Activated B cell treated with CpG ODN at 0.5 μM for 24 hours (primary cell): ENCODE measurements around the gene WNT9A. TPM values are rescaled to one million over a fixed set of nuclear protein-coding genes. Genes with fewer than 3 reads are reported as not detected.

Source experiments
- ATAC-seq: fragments of 200-7000 bp; cut with Tn5 transposase; one replicate; pipeline ENCODE4 v1.10.0; 2021; ENCODE audit warnings: low read depth, mild to moderate bottlenecking, moderate library complexity
- CTCF ChIA-PET: fragments of 350-600 bp; sonication (Branson Sonifier 250); formaldehyde crosslinking; loops from one replicate; lab custom pipeline; 2021; ENCODE audit warnings: antibody characterized with exemption; lab: Charles Lee
- POLR2A ChIA-PET: fragments of 350-600 bp; sonication (Branson Sonifier 250); formaldehyde crosslinking; loops from one replicate; lab custom pipeline; 2021; ENCODE audit warnings: antibody characterized with exemption; lab: Charles Lee
- DNase-seq: peaks from one replicate; pipeline ENCODE4 v3.0.0; 2022
- H3K27ac Mint-ChIP-seq: one replicate; pipeline ENCODE4 v1.8.0; 2020; ENCODE audit warnings: mixed read lengths
- H3K27me3 Mint-ChIP-seq: one replicate; pipeline ENCODE4 v1.8.0; 2021; ENCODE audit warnings: mixed read lengths
- H3K36me3 Mint-ChIP-seq: one replicate; pipeline ENCODE4 v1.8.0; 2021; ENCODE audit warnings: low read depth, mixed read lengths
- H3K4me1 Mint-ChIP-seq: one replicate; pipeline ENCODE4 v1.8.0; 2021; ENCODE audit warnings: mixed read lengths
- H3K4me3 Mint-ChIP-seq: one replicate; pipeline ENCODE4 v1.8.0; 2020; ENCODE audit warnings: mild to moderate bottlenecking, mixed read lengths
- H3K9me3 Mint-ChIP-seq: one replicate; pipeline ENCODE4 v1.8.0; 2020; ENCODE audit warnings: mixed read lengths
- intact Hi-C: fragments of 100-400 bp; cut with micrococcal nuclease; formaldehyde crosslinking; loops from one replicate; pipeline ENCODE4 v1.15.1; 2024
- total RNA-seq: library from RNA; stranded (reverse); gene quantifications from 2 replicates; pipeline ENCODE4 v1.2.3, GENCODE V29; 2022
- TF ChIP-seq, protein P1 (sequence below): fragments of 200-600 bp; IDR thresholded peaks from one replicate; pipeline ENCODE4 v1.8.0; 2022; ENCODE audit warnings: antibody characterized with exemption, mild to moderate bottlenecking

The WNT9A gene
- total RNA-seq, 1 donor from 2014 or later: not detected

DNA sequence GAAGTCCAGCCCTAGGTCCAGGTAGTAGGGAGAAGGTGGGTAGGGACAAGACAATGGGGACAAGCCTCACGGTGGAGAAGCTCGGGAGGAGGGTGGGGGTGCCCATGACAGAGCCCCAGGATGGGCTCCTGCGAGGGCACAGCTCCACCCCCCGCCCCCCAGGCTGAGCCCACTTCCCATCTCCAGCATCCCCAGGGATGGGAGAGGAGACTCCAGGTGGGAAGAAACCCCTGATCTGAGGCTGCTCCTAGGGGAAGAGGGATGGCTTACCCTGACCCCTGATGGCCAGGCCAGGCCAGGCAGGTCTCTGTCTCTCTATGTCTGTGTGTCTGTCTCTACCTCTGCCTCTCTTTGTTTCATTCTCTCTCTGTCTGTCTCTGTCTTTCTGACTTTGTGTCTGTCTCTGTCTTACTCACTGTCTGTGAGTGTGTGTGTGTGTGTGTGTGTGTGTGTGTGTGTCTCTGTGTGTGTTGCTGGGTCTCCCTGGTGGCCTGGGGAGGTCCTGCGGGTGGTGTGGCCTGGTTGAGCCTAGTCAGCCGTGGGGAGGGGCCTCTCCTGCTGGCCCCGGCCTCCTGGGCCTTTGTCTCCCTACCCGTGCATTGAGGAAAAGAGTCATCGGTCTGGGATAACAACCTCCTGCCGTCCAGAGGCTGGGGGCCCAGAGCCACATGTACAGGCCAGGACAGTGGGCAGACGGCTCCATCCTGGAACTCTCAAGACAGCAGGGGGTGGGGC lies 45.7 kb downstream of the WNT9A start:
- Mint-ChIP-seq H3K4me1 (no peaks in the 10 kb centered on the region), H3K27me3 (no peaks in the 10 kb centered on the region), H3K4me3 (no peak overlapping the region), H3K9me3 (no peaks in the 10 kb centered on the region), H3K27ac (no peak overlapping the region), H3K36me3 (no peaks in the 10 kb centered on the region)
- ATAC-seq: no peak
- intact Hi-C loops: no loop called here
- TF ChIP-seq, protein P1, sequence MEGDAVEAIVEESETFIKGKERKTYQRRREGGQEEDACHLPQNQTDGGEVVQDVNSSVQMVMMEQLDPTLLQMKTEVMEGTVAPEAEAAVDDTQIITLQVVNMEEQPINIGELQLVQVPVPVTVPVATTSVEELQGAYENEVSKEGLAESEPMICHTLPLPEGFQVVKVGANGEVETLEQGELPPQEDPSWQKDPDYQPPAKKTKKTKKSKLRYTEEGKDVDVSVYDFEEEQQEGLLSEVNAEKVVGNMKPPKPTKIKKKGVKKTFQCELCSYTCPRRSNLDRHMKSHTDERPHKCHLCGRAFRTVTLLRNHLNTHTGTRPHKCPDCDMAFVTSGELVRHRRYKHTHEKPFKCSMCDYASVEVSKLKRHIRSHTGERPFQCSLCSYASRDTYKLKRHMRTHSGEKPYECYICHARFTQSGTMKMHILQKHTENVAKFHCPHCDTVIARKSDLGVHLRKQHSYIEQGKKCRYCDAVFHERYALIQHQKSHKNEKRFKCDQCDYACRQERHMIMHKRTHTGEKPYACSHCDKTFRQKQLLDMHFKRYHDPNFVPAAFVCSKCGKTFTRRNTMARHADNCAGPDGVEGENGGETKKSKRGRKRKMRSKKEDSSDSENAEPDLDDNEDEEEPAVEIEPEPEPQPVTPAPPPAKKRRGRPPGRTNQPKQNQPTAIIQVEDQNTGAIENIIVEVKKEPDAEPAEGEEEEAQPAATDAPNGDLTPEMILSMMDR: no peak
- ChIA-PET CTCF (no interaction called here), POLR2A (no interaction called here)
- no peak for DNase-seq

DNA sequence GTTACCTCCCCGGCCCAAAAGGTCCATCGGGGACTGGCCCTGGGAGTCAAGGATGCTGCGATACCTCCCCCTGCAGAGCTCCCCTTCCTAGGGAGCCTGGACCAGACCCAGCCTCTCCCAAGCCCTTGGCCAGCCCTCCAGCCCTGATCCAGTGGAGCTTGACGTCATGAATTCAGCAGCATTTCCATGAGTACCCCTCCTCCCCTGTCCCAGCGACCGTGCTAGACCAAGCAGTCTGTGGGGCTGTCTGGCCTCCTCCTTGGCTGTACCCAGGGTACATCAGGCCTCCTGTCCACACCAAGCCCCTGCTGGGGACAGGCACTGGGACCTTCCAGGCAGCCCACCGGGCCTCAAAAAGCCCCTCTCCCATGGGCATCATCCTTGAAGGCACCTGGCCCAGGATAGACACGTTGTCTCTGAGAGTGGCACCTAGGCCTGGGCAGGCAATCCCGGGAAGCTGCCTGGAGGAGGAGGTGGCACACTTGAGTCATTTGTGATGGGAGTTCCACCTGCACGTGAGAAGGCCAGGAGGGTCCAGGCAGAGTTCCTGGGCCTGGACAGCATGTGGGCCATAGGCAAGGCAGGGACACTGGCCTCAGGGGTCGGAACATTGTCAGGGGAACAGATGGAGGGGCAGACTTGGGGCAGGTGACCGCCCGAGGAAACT lies 46.4 kb downstream of the WNT9A start:
- Mint-ChIP-seq H3K4me3 (no peak overlapping the region), H3K27ac (no peak overlapping the region), H3K4me1 (no peaks in the 10 kb centered on the region), H3K27me3 (no peaks in the 10 kb centered on the region), H3K9me3 (no peaks in the 10 kb centered on the region), H3K36me3 (no peaks in the 10 kb centered on the region)
- ATAC-seq (no peak), DNase-seq (no peak)
- intact Hi-C loops: no loop called here
- ChIA-PET POLR2A (no interaction called here), CTCF (no interaction called here)
- TF ChIP-seq, protein P1: no peak

DNA sequence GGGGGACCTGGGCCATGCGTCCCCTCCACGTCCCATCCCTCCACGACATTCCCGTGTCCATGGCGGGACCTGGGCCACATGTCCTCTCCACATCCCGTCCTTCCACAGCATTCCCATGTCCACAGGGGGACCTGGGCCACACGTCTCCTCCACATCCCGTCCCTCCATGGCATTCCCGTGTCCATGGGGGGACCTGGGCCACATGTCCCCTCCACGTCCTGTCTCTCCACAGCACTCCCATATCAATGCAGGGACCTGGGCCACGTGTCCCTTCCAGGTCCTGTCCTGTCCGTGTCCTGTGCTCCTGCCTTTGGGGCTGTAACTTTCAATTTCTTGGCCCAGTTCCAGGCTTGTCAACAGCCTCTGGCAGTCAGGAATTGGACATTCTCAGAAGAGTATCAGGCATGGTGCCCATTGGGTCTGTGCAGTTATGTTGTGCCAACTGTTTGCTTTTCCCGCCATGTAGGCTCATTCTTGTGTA lies 47.1 kb downstream of the WNT9A start:
- no peak for DNase-seq
- no peaks in the 10 kb centered on the region for H3K4me1 Mint-ChIP-seq
- no peak overlapping the region for H3K27ac Mint-ChIP-seq
- H3K27me3 Mint-ChIP-seq: no peaks in the 10 kb centered on the region
- intact Hi-C loops: no loop called here
- H3K36me3 Mint-ChIP-seq: no peaks in the 10 kb centered on the region
- ChIA-PET CTCF (no interaction called here), POLR2A (no interaction called here)
- H3K9me3 Mint-ChIP-seq: no peaks in the 10 kb centered on the region
- TF ChIP-seq, protein P1: no peak
- H3K4me3 Mint-ChIP-seq: no peak overlapping the region
- no peak for ATAC-seq

- ATAC-seq (no peak), DNase-seq (no peak)
- intact Hi-C loops: no loop called here
- Mint-ChIP-seq H3K36me3 (no peaks in the 10 kb centered on the region), H3K27ac (no peak overlapping the region), H3K27me3 (no peaks in the 10 kb centered on the region), H3K9me3 (no peaks in the 10 kb centered on the region), H3K4me1 (no peaks in the 10 kb centered on the region), H3K4me3 (no peak overlapping the region)
- POLR2A ChIA-PET: no interaction called here
- CTCF ChIA-PET: no interaction called here
- TF ChIP-seq, protein P1: no peak
These were observed 47.8 kb downstream of the WNT9A start for GRCh38 chr1:227899820-227900449.
